ENCODE measurements around the gene DNAH2.

The DNAH2 gene

GRCh38 chr17:7881276-7882054 is 163.9 kb downstream of the DNAH2 start:
- DNase-seq, result peak; percentile 17

- peak; percentile 33 for DNase-seq
Measured at GRCh38 chr17:7882068-7882467, 164.5 kb downstream of the DNAH2 start.

GRCh38 chr17:7882629-7883028 is 165.1 kb downstream of the DNAH2 start:
- DNase-seq, result no peak
